Measurements from ENCODE around the gene CERS6.
A peak's percentile ranks its signal among the peaks of the same experiment; 100 is the strongest.

CERS6 gene

GRCh38 chr2:168458139-168458538, 2.1 kb downstream of the CERS6 start:
- peaks cover 12% of the 10 kb centered on the region; the same call in 1 of the 2 replicates for H3K4me1 ChIP-seq (ENCODE audit: insufficient read depth, low read length)
- peaks cover 15% of the 10 kb centered on the region for H3K27me3 ChIP-seq (ENCODE audit: insufficient read depth, low read length)
- WGBS, result 89% methylated on average over 1 of the region's 1 CpG
- H3K9me3 ChIP-seq (ENCODE audit: insufficient read depth, low read depth, low read length), result peaks cover 4% of the 10 kb centered on the region; the same call in 1 of the 2 replicates
- H3K4me3 ChIP-seq (ENCODE audit: low read length), result peak overlapping the region; percentile 85
- H3K9ac ChIP-seq (ENCODE audit: low read depth, low read length), result no peak overlapping the region
- no peak overlapping the region for H3K27ac ChIP-seq (ENCODE audit: low read depth, low read length)
- no peaks in the 10 kb centered on the region for H3K36me3 ChIP-seq (ENCODE audit: insufficient read depth, low read length)

- H3K9ac ChIP-seq (ENCODE audit: low read depth, low read length), result no peak overlapping the region
- no peak overlapping the region for H3K27ac ChIP-seq (ENCODE audit: low read depth, low read length)
- no peak overlapping the region for H3K4me3 ChIP-seq (ENCODE audit: low read length)
- H3K27me3 ChIP-seq (ENCODE audit: insufficient read depth, low read length), result peaks cover 15% of the 10 kb centered on the region
- H3K4me1 ChIP-seq (ENCODE audit: insufficient read depth, low read length), result peaks cover 12% of the 10 kb centered on the region; the same call in 1 of the 2 replicates
- H3K9me3 ChIP-seq (ENCODE audit: insufficient read depth, low read depth, low read length), result peaks cover 4% of the 10 kb centered on the region; the same call in 1 of the 2 replicates
- H3K36me3 ChIP-seq (ENCODE audit: insufficient read depth, low read length), result no peaks in the 10 kb centered on the region
- WGBS, result 84% methylated on average over 3 of the region's 4 CpGs
Measured at GRCh38 chr2:168459256-168459655, 3.2 kb downstream of the CERS6 start.

DNA sequence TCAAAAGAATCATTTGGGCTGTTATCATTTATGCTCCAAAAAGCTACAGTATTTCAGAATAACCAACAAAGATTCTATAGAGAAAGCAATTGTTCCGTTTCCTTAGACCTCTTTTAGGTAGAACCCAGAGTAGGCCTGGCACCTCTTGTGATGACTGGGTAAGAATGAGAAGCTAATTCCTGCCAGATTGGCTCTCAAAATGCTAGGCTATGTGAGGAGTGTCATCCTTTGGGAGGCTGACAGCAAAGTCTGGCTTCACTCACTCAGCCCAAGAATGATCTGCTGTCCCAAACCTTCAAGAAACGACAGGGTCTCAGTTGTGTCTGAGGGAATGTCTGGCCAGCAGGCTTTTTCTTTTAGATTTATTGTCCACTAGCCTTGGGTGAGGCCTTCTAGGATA, 4.5 kb downstream of the CERS6 start:
- H3K4me3 ChIP-seq (ENCODE audit: low read length), result no peak overlapping the region
- no peaks in the 10 kb centered on the region for H3K9me3 ChIP-seq (ENCODE audit: insufficient read depth, low read depth, low read length)
- 87% methylated on average over 2 of the region's 2 CpGs for WGBS
- H3K9ac ChIP-seq (ENCODE audit: low read depth, low read length), result no peak overlapping the region
- H3K27ac ChIP-seq (ENCODE audit: low read depth, low read length), result no peak overlapping the region
- peaks cover 9% of the 10 kb centered on the region for H3K27me3 ChIP-seq (ENCODE audit: insufficient read depth, low read length)
- no peaks in the 10 kb centered on the region for H3K36me3 ChIP-seq (ENCODE audit: insufficient read depth, low read length)
- H3K4me1 ChIP-seq (ENCODE audit: insufficient read depth, low read length), result peaks cover 15% of the 10 kb centered on the region; the same call in 1 of the 2 replicates

DNA sequence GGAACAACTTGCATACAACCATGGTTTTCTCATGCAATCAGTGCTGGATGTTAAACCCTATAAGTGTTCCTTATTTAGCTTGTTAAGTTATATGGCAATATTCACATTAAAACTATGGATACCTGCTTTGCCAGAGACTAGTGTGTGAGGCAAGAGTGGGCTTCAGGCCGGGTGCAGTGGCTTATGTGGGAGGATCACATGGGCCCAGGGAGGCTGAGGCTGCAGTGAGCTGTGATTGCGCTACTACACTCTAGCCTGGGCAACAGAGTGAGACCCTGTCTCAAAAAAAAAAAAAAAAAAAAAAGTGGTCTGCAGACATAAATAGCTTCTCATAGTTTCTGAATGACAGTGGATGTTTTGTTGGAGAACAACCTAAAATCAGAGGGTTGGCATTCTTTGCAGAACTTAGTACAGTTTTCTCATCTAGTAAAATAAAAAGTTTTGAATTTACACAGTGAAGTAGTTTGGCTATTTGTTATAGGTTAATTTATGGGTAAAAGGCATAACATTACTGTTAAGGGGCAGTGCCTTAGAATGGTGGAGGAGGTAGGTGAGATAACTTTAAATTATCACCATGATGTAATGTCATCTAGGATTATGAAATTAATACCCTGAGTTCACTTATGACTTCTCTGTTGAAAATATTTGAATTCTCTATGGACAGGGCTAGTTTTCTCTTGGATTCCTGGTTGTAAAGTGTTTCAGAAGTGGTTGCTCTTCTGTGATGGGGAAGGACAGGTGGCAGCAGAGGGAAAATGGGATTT, 5.3 kb downstream of the CERS6 start:
- no peak overlapping the region for H3K27ac ChIP-seq (ENCODE audit: low read depth, low read length)
- WGBS, result 85% methylated on average over 2 of the region's 2 CpGs
- peaks cover 23% of the 10 kb centered on the region for H3K4me1 ChIP-seq (ENCODE audit: insufficient read depth, low read length)
- H3K4me3 ChIP-seq (ENCODE audit: low read length), result no peak overlapping the region
- no peaks in the 10 kb centered on the region for H3K9me3 ChIP-seq (ENCODE audit: insufficient read depth, low read depth, low read length)
- no peak overlapping the region for H3K9ac ChIP-seq (ENCODE audit: low read depth, low read length)
- peaks cover 9% of the 10 kb centered on the region for H3K27me3 ChIP-seq (ENCODE audit: insufficient read depth, low read length)
- H3K36me3 ChIP-seq (ENCODE audit: insufficient read depth, low read length), result no peaks in the 10 kb centered on the region

DNA sequence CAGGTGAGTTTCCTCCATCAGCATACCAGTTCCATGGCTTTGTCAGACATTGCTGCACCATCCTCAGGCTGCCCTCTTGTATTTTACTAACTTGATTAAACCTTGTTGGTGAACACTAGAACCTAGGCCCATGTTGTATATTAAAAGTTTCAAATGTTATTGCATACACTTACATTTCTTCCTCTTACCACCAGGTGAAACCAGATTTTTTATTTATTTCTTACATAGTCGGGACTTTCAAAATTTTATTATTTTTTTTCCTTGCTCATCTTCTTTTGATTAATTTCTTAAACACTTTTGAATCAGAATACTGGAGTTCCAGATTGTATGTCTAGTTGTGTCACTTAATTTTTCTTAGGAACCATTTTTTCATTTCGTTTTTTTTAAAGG, 5.9 kb downstream of the CERS6 start:
- WGBS, result 100% methylated on average over 2 of the region's 2 CpGs
- no peak overlapping the region for H3K27ac ChIP-seq (ENCODE audit: low read depth, low read length)

GRCh38 chr2:168462543-168463045, 6.5 kb downstream of the CERS6 start:
- Histone ChIP-seq H3K4me1 (ENCODE audit: insufficient read depth, low read length) (peaks cover 32% of the 10 kb centered on the region), H3K9ac (ENCODE audit: low read depth, low read length) (no peak overlapping the region), H3K4me3 (ENCODE audit: low read length) (no peak overlapping the region), H3K9me3 (ENCODE audit: insufficient read depth, low read depth, low read length) (no peaks in the 10 kb centered on the region), H3K36me3 (ENCODE audit: insufficient read depth, low read length) (no peaks in the 10 kb centered on the region), H3K27me3 (ENCODE audit: insufficient read depth, low read length) (peaks cover 3% of the 10 kb centered on the region; the same call in 1 of the 2 replicates), H3K27ac (ENCODE audit: low read depth, low read length) (no peak overlapping the region)
- 93% methylated on average over 2 of the region's 2 CpGs for WGBS

More for the DNA sequence above, 5.9 kb downstream of the CERS6 start:
- H3K36me3 ChIP-seq (ENCODE audit: insufficient read depth, low read length), result no peaks in the 10 kb centered on the region
- no peaks in the 10 kb centered on the region for H3K9me3 ChIP-seq (ENCODE audit: insufficient read depth, low read depth, low read length)
- peaks cover 9% of the 10 kb centered on the region for H3K27me3 ChIP-seq (ENCODE audit: insufficient read depth, low read length)
- peaks cover 29% of the 10 kb centered on the region for H3K4me1 ChIP-seq (ENCODE audit: insufficient read depth, low read length)
- H3K9ac ChIP-seq (ENCODE audit: low read depth, low read length), result no peak overlapping the region
- H3K4me3 ChIP-seq (ENCODE audit: low read length), result no peak overlapping the region

DNA sequence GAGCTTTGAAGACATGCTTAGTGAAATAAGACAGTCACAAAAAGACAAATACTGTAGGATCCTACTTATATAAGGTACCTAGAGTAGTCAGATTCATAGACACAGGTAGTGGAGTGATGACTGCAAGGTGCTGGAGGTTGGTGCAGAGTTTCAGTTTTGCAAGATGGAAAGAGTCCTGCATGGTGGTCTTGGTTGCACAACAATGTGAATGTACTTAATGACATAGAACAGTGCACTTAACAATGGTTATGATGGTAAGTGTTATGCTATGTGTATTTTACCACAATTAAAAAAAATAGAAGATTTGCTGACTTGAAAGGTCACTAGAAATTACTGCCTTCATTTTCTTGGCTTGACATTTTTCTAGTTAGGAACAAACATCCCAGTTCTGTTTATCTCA, 9.5 kb downstream of the CERS6 start:
- Histone ChIP-seq H3K4me1 (ENCODE audit: insufficient read depth, low read length) (peaks cover 34% of the 10 kb centered on the region), H3K9ac (ENCODE audit: low read depth, low read length) (no peak overlapping the region)

GRCh38 chr2:168466190-168466737, 10.2 kb downstream of the CERS6 start:
- WGBS, result 100% methylated on average over 2 of the region's 2 CpGs
- H3K27me3 ChIP-seq (ENCODE audit: insufficient read depth, low read length), result no peaks in the 10 kb centered on the region
- no peak overlapping the region for H3K9ac ChIP-seq (ENCODE audit: low read depth, low read length)
- no peak overlapping the region for H3K4me3 ChIP-seq (ENCODE audit: low read length)
- H3K36me3 ChIP-seq (ENCODE audit: insufficient read depth, low read length), result no peaks in the 10 kb centered on the region
- no peak overlapping the region for H3K27ac ChIP-seq (ENCODE audit: low read depth, low read length)
- no peaks in the 10 kb centered on the region for H3K9me3 ChIP-seq (ENCODE audit: insufficient read depth, low read depth, low read length)
- H3K4me1 ChIP-seq (ENCODE audit: insufficient read depth, low read length), result peaks cover 40% of the 10 kb centered on the region

More for the DNA sequence above, 9.5 kb downstream of the CERS6 start:
- no peak overlapping the region for H3K4me3 ChIP-seq (ENCODE audit: low read length)
- H3K27me3 ChIP-seq (ENCODE audit: insufficient read depth, low read length), result no peaks in the 10 kb centered on the region
- no peaks in the 10 kb centered on the region for H3K9me3 ChIP-seq (ENCODE audit: insufficient read depth, low read depth, low read length)
- no peaks in the 10 kb centered on the region for H3K36me3 ChIP-seq (ENCODE audit: insufficient read depth, low read length)
- H3K27ac ChIP-seq (ENCODE audit: low read depth, low read length), result no peak overlapping the region

- WGBS, result 30% methylated on average over 2 of the region's 3 CpGs
- Histone ChIP-seq H3K9ac (ENCODE audit: low read depth, low read length) (no peak overlapping the region), H3K27ac (ENCODE audit: low read depth, low read length) (no peak overlapping the region), H3K9me3 (ENCODE audit: insufficient read depth, low read depth, low read length) (no peaks in the 10 kb centered on the region), H3K27me3 (ENCODE audit: insufficient read depth, low read length) (no peaks in the 10 kb centered on the region), H3K4me3 (ENCODE audit: low read length) (no peak overlapping the region), H3K36me3 (ENCODE audit: insufficient read depth, low read length) (no peaks in the 10 kb centered on the region), H3K4me1 (ENCODE audit: insufficient read depth, low read length) (peaks cover 48% of the 10 kb centered on the region)
Measured at GRCh38 chr2:168466834-168467565, 10.9 kb downstream of the CERS6 start.

DNA sequence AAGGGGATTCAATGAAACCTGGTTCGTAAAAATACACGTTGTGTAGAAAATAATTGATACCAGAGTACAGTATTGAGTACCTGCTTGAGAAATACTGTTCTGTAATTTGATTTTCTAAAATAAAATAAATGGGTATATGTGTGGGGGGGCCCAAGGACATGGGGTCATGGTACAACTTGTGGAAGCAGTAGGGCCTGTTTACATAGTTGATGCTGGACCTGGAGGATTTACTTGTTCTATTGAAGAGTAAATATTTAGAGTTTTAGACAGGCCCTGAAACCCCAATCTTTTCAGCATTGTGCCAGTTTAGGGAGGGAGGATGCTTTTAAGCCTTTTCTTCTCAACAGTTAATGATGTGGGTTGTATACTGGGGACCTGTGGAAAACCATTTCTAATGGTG, 11.7 kb downstream of the CERS6 start:
- no peaks in the 10 kb centered on the region for H3K9me3 ChIP-seq (ENCODE audit: insufficient read depth, low read depth, low read length)
- no peaks in the 10 kb centered on the region for H3K27me3 ChIP-seq (ENCODE audit: insufficient read depth, low read length)
- H3K36me3 ChIP-seq (ENCODE audit: insufficient read depth, low read length), result no peaks in the 10 kb centered on the region
- H3K4me1 ChIP-seq (ENCODE audit: insufficient read depth, low read length), result peaks cover 54% of the 10 kb centered on the region
- WGBS, result 91% methylated on average over 2 of the region's 2 CpGs
- H3K9ac ChIP-seq (ENCODE audit: low read depth, low read length), result no peak overlapping the region
- no peak overlapping the region for H3K4me3 ChIP-seq (ENCODE audit: low read length)
- no peak overlapping the region for H3K27ac ChIP-seq (ENCODE audit: low read depth, low read length)

DNA sequence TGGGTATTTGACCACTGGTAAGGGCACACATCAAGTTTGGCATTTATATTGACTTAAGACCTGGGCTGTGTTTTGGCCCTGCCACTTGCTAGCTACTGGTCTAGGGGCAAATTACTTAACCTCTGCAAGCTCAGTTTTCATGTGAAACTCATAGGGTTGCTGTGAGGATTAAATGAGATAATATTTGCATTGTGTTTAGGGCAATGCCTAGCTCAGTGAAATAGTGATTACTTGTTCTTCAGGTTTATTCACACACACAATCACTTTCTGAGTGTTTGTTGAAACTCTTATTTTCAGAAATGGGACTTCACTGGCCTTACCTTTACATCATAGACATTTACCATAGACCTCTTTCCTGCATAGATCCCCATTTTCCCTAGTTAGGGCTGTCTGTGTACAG, 12.3 kb downstream of the CERS6 start:
- no peaks in the 10 kb centered on the region for H3K27me3 ChIP-seq (ENCODE audit: insufficient read depth, low read length)
- no peak overlapping the region for H3K9ac ChIP-seq (ENCODE audit: low read depth, low read length)
- no peaks in the 10 kb centered on the region for H3K36me3 ChIP-seq (ENCODE audit: insufficient read depth, low read length)
- H3K4me1 ChIP-seq (ENCODE audit: insufficient read depth, low read length), result peaks cover 54% of the 10 kb centered on the region
- no peaks in the 10 kb centered on the region for H3K9me3 ChIP-seq (ENCODE audit: insufficient read depth, low read depth, low read length)
- H3K4me3 ChIP-seq (ENCODE audit: low read length), result no peak overlapping the region
- H3K27ac ChIP-seq (ENCODE audit: low read depth, low read length), result no peak overlapping the region

All from HUES64 (cell line).